H1 (cell line): ENCODE data around the gene NXN. TPM values are rescaled to one million over a fixed set of nuclear protein-coding genes. Genes with fewer than 3 reads are reported as not detected.

Experiments
- BRCA1 ChIP-seq: IDR thresholded peaks from 2 replicates; pipeline ENCODE4 v1.6.1; 2012; ENCODE audit warnings: low read depth, low read length, improper control_type of control experiment
- FOSL1 ChIP-seq: IDR thresholded peaks from 2 replicates; pipeline ENCODE4 v1.6.1; 2011; ENCODE audit warnings: mild to moderate bottlenecking, low read depth, low read length, moderate library complexity; ENCODE audit not compliant: insufficient read depth
- GABPA ChIP-seq: IDR thresholded peaks from 2 replicates; pipeline ENCODE4 v1.6.1; 2011; ENCODE audit warnings: mild to moderate bottlenecking, low read length, moderate library complexity, borderline replicate concordance; ENCODE audit not compliant: insufficient read depth
- POLR2A ChIP-seq, 2 experiments: IDR thresholded peaks; 1 replicate in 1 of 2; 2 replicates in 1 of 2; pipeline ENCODE4 v1.6.1; 2011; ENCODE audit warnings: low read depth in 2 of 2, low read length in 2 of 2, mild to moderate bottlenecking in 2 of 2; ENCODE audit errors: control extremely low read depth in 1 of 2
- TAF7 ChIP-seq: optimal IDR thresholded peaks from 2 replicates; pipeline ENCODE3; 2011; ENCODE audit warnings: low read depth, mild to moderate bottlenecking, inconsistent platforms, low read length, moderate library complexity, borderline replicate concordance
- polyA plus RNA-seq, 7 experiments: library from polyadenylated mRNA; depleted of rRNA in 3 of 7; stranded (reverse) in 5 of 7; unstranded in 2 of 7; fragments of >200 nt in 5 of 7; fragments of 200-250 nt in 2 of 7; gene quantifications; 1 replicate in 5 of 7; 2 replicates in 1 of 7; 4 replicates in 1 of 7; pipeline versions ENCODE4 v1.2.1 to v1.2.3, GENCODE V29; 2011 to 2013; ENCODE audit warnings: missing spikeins in 2 of 7, mixed read lengths in 2 of 7
- total RNA-seq: library from RNA; stranded (reverse); fragmentation: NEBNext Ultra II Directional; extraction: Animal tissue kit (Norgen Biotek cat#: 25700); gene quantifications from 2 replicates; pipeline ENCODE4 v1.2.1, GENCODE V29; 2021

The NXN gene
- total and polyA plus RNA-seq, 2 of the 8 experiments (the other 6 are each of a cell fraction or from before 2014, with no cell fraction given): 94.1 to 107 TPM

DNA sequence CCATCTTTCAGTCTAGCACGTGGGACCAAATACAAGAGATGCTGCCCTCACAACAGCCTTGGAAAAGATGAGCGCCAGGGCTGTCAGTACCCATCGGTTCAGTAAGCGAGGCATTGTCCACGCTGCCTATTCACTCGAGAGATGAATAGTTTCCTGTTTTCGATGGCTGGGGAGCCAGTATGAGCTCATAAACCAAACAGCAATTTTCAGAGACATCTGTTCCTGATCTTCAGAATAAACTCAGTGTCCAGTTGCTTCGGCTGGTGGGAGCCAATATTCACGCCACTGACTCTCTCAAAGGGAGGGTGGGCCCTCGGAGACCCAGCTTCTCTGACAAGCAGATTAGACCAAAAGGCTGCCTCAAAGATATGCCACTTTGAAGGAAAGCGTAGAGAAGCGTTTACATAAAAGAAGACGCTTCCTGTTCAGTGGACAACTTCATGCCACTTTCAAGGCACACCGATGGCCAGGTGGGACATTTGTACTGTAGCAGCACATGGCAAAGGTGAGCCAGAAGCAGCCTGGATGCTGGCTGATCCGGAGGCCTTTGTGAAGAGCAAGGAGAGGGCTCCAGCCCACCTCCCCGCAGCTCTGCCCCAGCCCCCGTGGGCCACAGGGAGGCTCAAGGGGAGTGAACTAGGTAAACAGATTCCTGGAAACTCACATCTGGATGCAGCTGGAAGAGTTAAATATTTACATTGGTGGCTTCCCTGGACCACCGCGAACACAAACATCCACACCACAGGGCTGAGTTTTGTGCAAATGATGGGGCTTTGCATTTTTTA is 23.4 kb upstream of the NXN start (continued):
- no peak for TF ChIP-seq TAF7
- no peak for TF ChIP-seq GABPA
- TF ChIP-seq POLR2A (IDR thresholded peaks at IDR 0.05; ENCODE audit: control extremely low read depth in 1 of 2, low read depth in 2 of 2, low read length in 2 of 2): no peak
- TF ChIP-seq FOSL1: no peak
- no peak for TF ChIP-seq BRCA1
